ENCODE results near the gene MVK.
"Not testable (repeated sequence)": the region's sequence is repeated elsewhere in the genome, so short reads cannot be mapped to it uniquely, and the experiment has no call there.

Gene MVK

DNA sequence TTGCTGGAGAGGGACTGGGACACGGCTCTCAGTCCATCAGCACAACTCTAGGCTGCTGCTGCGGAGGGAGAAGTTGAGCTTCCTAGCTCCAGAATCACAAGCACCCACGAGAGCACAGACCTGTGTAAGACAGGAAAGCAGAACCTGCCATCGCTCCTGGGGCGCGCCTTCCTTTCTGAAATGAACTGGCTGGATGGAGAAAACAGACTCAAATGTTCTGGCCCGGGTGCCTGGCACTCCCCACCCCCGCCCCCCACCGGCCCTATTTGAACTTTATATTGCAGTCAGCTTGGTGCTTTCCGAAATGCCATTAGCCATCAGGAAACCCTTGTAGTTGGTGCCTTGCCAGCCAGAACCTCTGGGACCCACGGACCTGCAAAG lies 23.8 kb downstream of the MVK start:
- Mint-ChIP-seq H3K9me3 (no peaks in the 10 kb centered on the region), H3K27ac (no peak overlapping the region), H3K27me3 (ENCODE audit: low read depth) (no peaks in the 10 kb centered on the region), H3K4me1 (ENCODE audit: low read depth) (peaks cover 14% of the 10 kb centered on the region), H3K4me3 (no peak overlapping the region), H3K36me3 (ENCODE audit: low read depth) (peaks cover 21% of the 10 kb centered on the region)

DNA sequence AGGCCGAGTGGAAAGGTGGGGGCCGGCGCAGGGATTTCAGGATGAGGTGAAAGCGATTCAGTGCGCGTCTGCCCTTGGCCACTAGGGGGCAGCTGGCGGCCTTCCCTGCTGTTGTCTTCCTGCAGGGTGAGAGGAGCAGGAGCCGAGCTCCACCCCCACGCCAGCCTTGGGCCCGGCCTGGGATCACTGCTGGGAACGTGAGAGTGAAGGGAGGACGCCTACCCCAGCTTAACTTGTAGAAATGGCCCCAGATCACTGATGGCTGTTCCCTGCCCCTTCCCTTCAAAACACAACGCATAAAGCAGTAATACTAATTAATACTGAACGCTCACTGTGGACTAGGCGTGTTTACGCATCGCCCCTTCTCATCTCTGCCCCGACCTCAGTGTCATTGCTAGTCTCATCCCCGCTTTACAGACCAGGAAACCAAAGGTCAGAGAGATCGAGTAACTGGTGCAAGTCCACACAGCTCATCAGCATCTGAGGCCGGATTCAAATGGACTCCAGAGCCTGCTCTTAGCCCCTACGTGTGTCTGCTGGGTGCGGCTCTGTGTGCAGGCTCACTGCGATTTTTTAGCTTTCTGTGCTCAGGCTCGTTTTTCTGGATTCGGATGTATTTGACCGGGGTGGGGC lies 24.3 kb downstream of the MVK start:
- H3K36me3 Mint-ChIP-seq (ENCODE audit: low read depth), result peaks cover 21% of the 10 kb centered on the region
- no peak overlapping the region for H3K27ac Mint-ChIP-seq
- no peaks in the 10 kb centered on the region for H3K27me3 Mint-ChIP-seq (ENCODE audit: low read depth)
- H3K9me3 Mint-ChIP-seq, result no peaks in the 10 kb centered on the region
- H3K4me1 Mint-ChIP-seq (ENCODE audit: low read depth), result peaks cover 14% of the 10 kb centered on the region
- H3K4me3 Mint-ChIP-seq, result no peak overlapping the region

DNA sequence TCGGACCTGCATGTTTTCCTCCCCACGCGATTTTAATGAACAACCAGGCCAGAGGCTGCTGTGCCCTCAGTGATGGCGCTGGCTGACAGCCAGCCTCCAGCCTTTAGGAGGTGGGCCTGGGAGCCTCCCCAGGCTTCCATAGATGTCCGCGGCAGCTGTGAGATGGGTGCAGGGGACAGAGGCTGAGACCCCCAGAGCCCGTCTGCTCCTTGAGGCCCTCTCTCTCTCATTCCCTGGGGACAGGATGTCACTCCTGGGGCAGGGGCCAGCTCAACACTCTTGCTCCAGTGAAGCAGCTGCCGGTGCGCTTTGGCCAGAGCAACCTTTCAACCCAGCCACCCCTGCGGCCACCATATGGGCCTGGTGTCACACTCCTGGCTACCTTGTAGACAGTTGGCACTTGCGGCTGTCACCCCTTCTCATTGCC lies 24.8 kb downstream of the MVK start:
- no peak overlapping the region for H3K27ac Mint-ChIP-seq
- H3K27me3 Mint-ChIP-seq (ENCODE audit: low read depth), result peaks cover 3% of the 10 kb centered on the region
- peaks cover 14% of the 10 kb centered on the region for H3K4me1 Mint-ChIP-seq (ENCODE audit: low read depth)
- no peak overlapping the region for H3K4me3 Mint-ChIP-seq
- H3K36me3 Mint-ChIP-seq (ENCODE audit: low read depth), result peaks cover 19% of the 10 kb centered on the region
- no peaks in the 10 kb centered on the region for H3K9me3 Mint-ChIP-seq

DNA sequence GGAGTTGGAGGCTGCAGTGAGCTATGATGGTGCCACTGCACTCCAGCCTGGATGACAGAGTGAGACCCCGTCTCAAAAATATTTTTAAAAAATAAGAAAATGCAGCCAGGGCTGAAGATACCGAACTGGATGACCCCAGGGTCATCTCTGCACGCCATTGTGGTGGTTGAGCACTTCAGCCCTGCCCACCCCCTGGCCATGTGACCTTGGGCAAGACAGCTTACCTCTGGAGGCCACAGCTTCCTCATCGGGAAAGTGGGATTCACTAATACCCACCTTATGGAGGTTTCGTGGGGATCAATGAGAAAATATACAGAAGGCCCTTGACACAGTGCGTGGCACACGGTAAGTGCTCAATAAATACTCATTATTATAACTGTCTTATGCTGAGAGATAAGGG lies 25.5 kb downstream of the MVK start:
- Mint-ChIP-seq H3K36me3 (ENCODE audit: low read depth) (peaks cover 14% of the 10 kb centered on the region), H3K4me3 (no peak overlapping the region), H3K27me3 (ENCODE audit: low read depth) (peaks cover 9% of the 10 kb centered on the region), H3K4me1 (ENCODE audit: low read depth) (peaks cover 14% of the 10 kb centered on the region), H3K9me3 (no peaks in the 10 kb centered on the region), H3K27ac (no peak overlapping the region)

DNA sequence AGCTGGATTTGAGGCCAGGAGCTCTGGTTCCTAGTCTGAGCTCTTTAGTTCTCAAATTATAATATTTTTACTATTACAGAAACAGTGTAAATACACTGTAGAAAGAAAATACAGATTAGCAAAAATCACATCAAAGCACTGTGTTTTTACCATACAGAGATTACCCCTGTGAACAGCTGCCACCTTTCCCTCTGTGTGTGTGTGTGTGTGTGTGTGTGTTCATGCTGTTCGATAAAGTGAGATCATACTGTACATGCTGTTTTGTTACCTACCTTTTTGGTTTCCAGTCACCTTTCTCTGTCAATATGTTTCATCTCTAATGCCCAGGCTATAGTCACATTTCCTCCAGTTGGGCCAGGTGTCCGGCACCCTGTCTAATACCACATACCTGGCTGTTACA lies 26.9 kb downstream of the MVK start:
- Mint-ChIP-seq H3K4me1 (ENCODE audit: low read depth) (peaks cover 4% of the 10 kb centered on the region), H3K4me3 (no peak overlapping the region), H3K27me3 (ENCODE audit: low read depth) (peaks cover 18% of the 10 kb centered on the region), H3K36me3 (ENCODE audit: low read depth) (peaks cover 7% of the 10 kb centered on the region), H3K27ac (no peak overlapping the region), H3K9me3 (no peaks in the 10 kb centered on the region)

DNA sequence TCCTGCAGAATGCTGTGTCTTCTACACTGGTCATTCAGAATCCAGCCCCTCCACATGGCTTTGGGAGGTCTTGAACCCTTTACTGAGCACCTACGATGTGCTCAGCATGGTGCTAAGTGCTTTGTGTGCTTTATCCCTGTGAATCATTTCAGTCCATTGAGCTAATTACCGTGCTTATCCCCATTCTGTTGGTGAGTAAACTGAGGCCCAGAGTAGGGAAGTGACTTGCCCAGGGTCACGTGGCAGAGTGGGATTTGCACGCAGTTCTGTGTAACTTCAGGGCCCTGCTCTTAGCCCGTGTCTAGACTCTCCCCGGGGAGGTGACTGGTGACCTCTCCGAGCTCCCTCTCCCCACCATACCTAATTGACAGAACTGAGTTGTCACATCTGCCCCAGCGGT lies 27.4 kb downstream of the MVK start:
- H3K4me3 Mint-ChIP-seq, result no peak overlapping the region
- H3K36me3 Mint-ChIP-seq (ENCODE audit: low read depth), result peaks cover 2% of the 10 kb centered on the region
- H3K27me3 Mint-ChIP-seq (ENCODE audit: low read depth), result peaks cover 21% of the 10 kb centered on the region
- H3K27ac Mint-ChIP-seq, result no peak overlapping the region
- no peaks in the 10 kb centered on the region for H3K4me1 Mint-ChIP-seq (ENCODE audit: low read depth)
- H3K9me3 Mint-ChIP-seq, result no peaks in the 10 kb centered on the region

DNA sequence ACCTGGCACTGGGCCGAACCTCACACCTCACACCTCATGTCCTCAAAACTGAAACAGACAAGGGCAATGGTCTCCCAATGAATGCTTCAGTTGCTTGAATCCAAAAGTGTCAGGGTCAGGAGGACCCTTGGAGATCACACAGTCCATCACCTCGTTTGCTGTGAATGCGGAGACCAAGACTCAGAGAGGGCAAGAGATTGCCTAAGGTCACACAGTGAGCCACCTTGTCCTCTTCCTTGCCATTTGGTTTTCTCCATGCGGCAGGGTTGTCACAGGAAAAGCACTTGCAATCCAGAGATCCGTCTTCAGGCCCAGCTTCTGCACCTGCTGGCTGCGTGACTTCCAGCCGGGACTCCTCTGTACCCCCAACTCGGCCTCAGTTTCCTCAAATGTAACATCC lies 28.0 kb downstream of the MVK start:
- peaks cover 21% of the 10 kb centered on the region for H3K27me3 Mint-ChIP-seq (ENCODE audit: low read depth)
- peaks cover 2% of the 10 kb centered on the region for H3K36me3 Mint-ChIP-seq (ENCODE audit: low read depth)
- H3K4me3 Mint-ChIP-seq, result no peak overlapping the region
- no peaks in the 10 kb centered on the region for H3K9me3 Mint-ChIP-seq
- H3K27ac Mint-ChIP-seq, result no peak overlapping the region
- no peaks in the 10 kb centered on the region for H3K4me1 Mint-ChIP-seq (ENCODE audit: low read depth)

DNA sequence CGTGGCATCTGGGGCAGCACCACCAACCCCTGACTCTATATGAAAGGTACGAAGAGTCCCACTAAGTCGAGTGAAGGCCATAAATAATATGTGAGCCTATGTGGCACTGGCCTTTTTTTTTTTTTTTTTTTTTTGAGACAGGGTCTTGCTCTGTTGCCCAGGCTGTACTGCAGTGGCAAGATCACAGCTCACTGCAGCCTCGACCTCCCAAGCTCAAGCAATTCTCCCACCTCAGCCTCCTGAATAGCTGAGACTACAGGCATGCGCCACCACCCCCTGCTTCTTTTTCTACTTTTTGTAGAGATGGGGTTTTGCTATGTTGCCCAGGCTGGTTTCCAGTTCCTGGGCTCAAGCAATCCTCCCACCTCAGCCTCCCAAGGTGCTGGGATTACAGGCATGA lies 28.5 kb downstream of the MVK start:
- H3K4me3 Mint-ChIP-seq; H3K4me1 Mint-ChIP-seq (ENCODE audit: low read depth); H3K9me3 Mint-ChIP-seq; H3K27ac Mint-ChIP-seq; H3K36me3 Mint-ChIP-seq (ENCODE audit: low read depth): not testable (repeated sequence)
- H3K27me3 Mint-ChIP-seq (ENCODE audit: low read depth), result peaks cover 25% of the 10 kb centered on the region

DNA sequence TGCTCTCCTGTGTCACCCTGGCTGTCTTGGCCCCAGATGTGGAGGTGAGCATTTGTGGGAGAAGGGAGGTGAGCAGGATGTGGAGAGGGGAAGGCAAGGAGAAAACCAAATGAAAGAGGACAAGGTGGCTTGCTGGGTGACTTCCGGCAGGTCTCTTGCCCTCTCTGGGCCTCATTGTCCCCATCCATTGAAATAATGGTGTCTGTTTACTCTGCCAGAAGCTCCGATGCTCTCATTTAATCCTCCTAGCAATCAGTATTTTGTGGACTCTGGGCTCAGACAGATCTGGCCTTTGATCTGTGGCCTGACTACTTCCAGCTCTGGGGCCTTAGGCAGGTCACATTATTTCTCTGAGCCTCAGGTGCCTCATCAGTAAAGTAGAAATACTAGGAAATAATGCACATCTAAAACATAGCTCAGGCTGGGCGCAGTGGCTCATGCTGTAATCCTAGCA lies 30.6 kb downstream of the MVK start:
- Mint-ChIP-seq H3K36me3 (ENCODE audit: low read depth) (no peaks in the 10 kb centered on the region), H3K27ac (no peak overlapping the region), H3K4me3 (no peak overlapping the region), H3K4me1 (ENCODE audit: low read depth) (no peaks in the 10 kb centered on the region), H3K27me3 (ENCODE audit: low read depth) (peaks cover 39% of the 10 kb centered on the region), H3K9me3 (no peaks in the 10 kb centered on the region)

DNA sequence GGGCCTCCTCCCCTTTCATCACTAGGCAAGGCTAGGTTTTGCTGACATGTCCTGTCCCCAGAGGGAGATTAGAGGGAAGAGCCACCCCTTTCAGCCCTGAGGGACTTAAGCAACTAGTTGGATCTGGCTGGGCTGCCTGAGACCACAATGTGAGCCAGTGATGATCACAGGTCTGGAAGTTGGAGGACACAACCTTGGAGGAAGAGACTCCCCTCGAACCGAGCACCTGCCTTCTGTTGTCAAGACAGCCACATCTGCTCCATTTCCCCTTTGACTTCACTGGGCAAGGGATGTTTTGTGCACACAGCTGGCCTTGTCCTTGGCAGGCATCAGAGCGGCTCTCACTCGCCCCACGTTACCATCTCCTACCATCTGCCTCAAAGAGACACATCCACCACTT lies 31.4 kb downstream of the MVK start:
- Mint-ChIP-seq H3K9me3 (no peaks in the 10 kb centered on the region), H3K27ac (no peak overlapping the region), H3K36me3 (ENCODE audit: low read depth) (no peaks in the 10 kb centered on the region), H3K4me3 (no peak overlapping the region), H3K27me3 (ENCODE audit: low read depth) (peaks cover 46% of the 10 kb centered on the region), H3K4me1 (ENCODE audit: low read depth) (no peaks in the 10 kb centered on the region)

DNA sequence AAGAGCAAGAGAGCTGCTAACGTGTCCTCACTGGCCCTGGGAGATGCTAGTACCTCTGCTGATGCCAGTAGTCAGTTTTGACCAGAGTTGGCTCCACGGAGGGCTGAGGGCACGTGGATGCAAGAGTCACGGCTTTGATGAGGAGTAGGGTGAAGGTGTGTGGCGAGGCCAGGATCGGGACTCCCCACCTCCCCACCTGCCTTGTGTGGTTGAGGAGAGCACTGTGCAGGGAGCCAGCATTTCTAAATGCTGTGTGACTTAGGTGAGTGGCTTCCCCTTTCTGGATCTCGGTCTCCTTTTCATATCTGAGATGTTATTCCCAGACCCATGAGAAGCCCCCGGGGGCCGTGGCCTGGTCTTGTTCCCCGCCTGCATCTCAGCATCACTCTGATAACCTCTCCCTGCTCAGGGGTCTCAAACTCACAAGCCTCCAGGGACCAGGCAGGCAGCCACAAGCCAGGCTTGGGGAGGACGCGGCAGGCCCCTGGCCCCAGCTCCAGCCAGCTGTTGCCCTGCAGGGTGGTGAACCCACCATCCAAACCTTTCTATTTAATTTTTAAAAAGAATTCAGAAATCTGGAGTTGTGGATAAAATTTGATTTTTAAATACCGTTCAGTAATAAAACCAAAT lies 32.1 kb downstream of the MVK start:
- no peaks in the 10 kb centered on the region for H3K36me3 Mint-ChIP-seq (ENCODE audit: low read depth)
- H3K4me1 Mint-ChIP-seq (ENCODE audit: low read depth), result no peaks in the 10 kb centered on the region
- peaks cover 46% of the 10 kb centered on the region for H3K27me3 Mint-ChIP-seq (ENCODE audit: low read depth)
- H3K9me3 Mint-ChIP-seq, result no peaks in the 10 kb centered on the region
- H3K27ac Mint-ChIP-seq, result no peak overlapping the region
- no peak overlapping the region for H3K4me3 Mint-ChIP-seq

DNA sequence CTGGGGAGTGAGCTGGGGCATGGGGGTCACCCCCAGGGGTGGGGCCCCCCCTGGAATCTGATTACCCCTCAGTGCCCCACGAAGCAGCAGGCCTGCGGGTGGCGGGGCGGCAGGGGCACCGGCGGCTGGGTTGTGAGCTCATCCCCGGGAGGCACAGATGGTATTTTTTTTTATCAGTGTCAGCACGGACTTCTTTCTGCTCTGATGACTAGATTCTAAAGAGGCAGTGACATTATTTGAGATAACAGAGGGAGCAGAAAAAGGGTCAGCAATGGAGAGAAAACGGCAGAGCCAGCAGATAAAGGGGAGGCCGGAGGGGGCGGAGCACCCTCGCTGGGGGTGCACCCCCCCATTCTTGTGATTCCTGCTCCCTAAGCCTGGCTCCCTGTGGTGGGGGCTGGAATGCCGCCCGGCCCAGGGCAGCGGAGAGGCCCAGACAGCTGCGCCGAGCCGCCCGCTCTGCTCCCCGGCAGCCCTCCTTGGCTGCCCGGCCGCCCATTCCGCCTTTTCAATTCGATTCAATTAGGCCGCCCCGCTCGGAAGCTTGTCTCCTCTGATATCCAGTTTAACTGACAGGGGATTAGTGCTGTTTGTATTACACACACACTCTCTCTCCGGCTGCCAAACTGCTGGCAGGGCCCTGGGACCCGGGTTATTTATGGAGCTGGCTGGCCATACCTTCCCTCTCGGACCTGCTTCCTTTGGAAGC lies 32.9 kb downstream of the MVK start:
- Mint-ChIP-seq H3K36me3 (ENCODE audit: low read depth) (no peaks in the 10 kb centered on the region), H3K27me3 (ENCODE audit: low read depth) (peaks cover 46% of the 10 kb centered on the region)

DNA sequence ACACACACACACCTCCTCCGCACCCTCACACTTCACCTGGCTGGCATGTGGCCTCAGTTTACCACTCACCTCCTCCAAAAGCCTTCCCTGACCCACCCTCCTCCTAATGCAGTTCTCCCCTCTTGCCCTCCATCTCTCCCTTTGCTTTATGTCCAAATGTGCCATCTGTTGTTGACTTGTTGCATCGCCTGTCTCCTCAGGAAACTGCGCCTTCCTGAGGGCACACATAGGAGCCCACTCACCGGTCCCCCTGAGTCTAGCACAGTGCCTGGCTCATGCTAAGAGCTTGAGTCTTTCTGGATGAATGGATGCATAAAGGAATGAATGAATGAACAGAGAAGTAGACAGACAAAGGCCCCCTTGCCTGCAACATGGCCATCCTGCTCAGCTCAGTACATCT lies 34.0 kb downstream of the MVK start:
- Mint-ChIP-seq H3K9me3 (no peaks in the 10 kb centered on the region), H3K4me3 (no peak overlapping the region), H3K4me1 (ENCODE audit: low read depth) (no peaks in the 10 kb centered on the region), H3K27me3 (ENCODE audit: low read depth) (peaks cover 46% of the 10 kb centered on the region), H3K27ac (no peak overlapping the region), H3K36me3 (ENCODE audit: low read depth) (no peaks in the 10 kb centered on the region)

More for the DNA sequence above, 32.9 kb downstream of the MVK start:
- Mint-ChIP-seq H3K27ac (no peak overlapping the region), H3K4me1 (ENCODE audit: low read depth) (no peaks in the 10 kb centered on the region), H3K9me3 (no peaks in the 10 kb centered on the region), H3K4me3 (no peak overlapping the region)

DNA sequence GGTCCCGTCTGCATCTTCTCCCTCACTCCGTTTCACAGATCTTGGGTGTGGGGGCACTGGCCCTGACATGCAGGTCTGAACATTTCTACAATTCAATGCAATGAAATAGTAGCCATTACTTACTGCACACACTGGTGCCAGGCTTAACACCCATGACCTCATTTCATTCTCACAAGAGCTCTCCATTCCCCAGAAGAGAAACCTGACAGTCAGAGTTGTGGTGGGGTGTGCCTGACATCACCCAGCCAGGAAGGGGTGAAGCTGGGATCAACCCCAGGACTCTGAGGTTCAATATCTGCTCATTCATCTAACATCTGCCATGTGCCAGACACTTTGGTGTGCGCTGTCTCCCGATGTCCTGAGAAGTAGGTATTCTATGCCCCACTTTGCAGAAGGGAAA lies 34.7 kb downstream of the MVK start:
- H3K9me3 Mint-ChIP-seq, result no peaks in the 10 kb centered on the region
- no peaks in the 10 kb centered on the region for H3K4me1 Mint-ChIP-seq (ENCODE audit: low read depth)
- H3K27me3 Mint-ChIP-seq (ENCODE audit: low read depth), result peaks cover 44% of the 10 kb centered on the region
- no peaks in the 10 kb centered on the region for H3K36me3 Mint-ChIP-seq (ENCODE audit: low read depth)
- H3K27ac Mint-ChIP-seq, result no peak overlapping the region
- no peak overlapping the region for H3K4me3 Mint-ChIP-seq

DNA sequence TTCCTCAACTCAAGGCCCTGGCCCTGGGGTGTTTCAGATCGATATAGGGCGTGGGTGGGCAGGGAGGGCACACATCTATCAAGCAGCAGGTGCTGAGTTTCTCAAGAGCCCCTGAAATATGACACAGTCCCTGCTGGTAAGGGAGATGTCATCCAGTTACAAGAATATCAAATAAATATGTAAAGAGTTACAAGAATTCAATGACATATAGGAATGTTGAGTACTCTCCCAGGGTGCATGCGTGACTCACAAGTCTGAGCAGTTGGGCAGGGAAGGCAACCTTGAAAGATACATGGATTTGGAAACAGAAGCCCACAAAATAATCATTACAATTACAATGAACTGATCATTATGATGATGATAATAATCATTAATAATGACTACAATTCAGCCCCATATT lies 35.2 kb downstream of the MVK start:
- no peaks in the 10 kb centered on the region for H3K4me1 Mint-ChIP-seq (ENCODE audit: low read depth)
- no peak overlapping the region for H3K27ac Mint-ChIP-seq
- no peaks in the 10 kb centered on the region for H3K9me3 Mint-ChIP-seq
- no peak overlapping the region for H3K4me3 Mint-ChIP-seq
- peaks cover 42% of the 10 kb centered on the region for H3K27me3 Mint-ChIP-seq (ENCODE audit: low read depth)
- H3K36me3 Mint-ChIP-seq (ENCODE audit: low read depth), result no peaks in the 10 kb centered on the region

Measured in T-helper 1 cell treated with Interleukin-12 subunit alpha and Interleukin-12 subunit beta and Interleukin-4 antibody, amounts not matched to agents 30 μg/mL and 1 μg/mL, for 36 hours (primary cell).